NK-92 treated with Interleukin-12 subunit alpha and Interleukin-12 subunit beta, amount 100 ng/mL, for 24 hours (cell line): ENCODE measurements around the gene DNAJC28.
"Not testable (repeated sequence)": the region's sequence is repeated elsewhere in the genome, so short reads cannot be mapped to it uniquely, and the experiment has no call there.

Experiments used
- DNase-seq: peaks from one replicate; lab custom pipeline; 2025; lab: John Stamatoyannopoulos, UW

DNAJC28 gene

GRCh38 chr21:33480481-33481103 lies 10.9 kb downstream of the DNAJC28 start:
- no peak for DNase-seq

- peak; percentile 97 for DNase-seq
Observed at GRCh38 chr21:33479679-33480480, 11.6 kb downstream of the DNAJC28 start, which contains the start of gene TMEM50B. Gene TMEM50B (minus strand): TSS chr21:33479974. CDS start chr21:33468885, 11,089 bp downstream.

- peak; percentile 62 for DNase-seq
Observed at GRCh38 chr21:33478935-33479678, 12.4 kb downstream of the DNAJC28 start.

GRCh38 chr21:33478182-33478581 lies 13.3 kb downstream of the DNAJC28 start:
- DNase-seq: no peak

- no peak for DNase-seq
Observed at GRCh38 chr21:33477066-33477465, 14.4 kb downstream of the DNAJC28 start.

- no peak for DNase-seq
Observed at GRCh38 chr21:33473344-33473743, 18.2 kb downstream of the DNAJC28 start.

GRCh38 chr21:33470701-33471100 lies 20.8 kb downstream of the DNAJC28 start:
- no peak for DNase-seq

GRCh38 chr21:33469183-33469582 lies 22.3 kb downstream of the DNAJC28 start:
- not testable (repeated sequence) for DNase-seq

GRCh38 chr21:33461538-33462250 lies 29.8 kb downstream of the DNAJC28 start:
- DNase-seq: no peak

GRCh38 chr21:33458861-33459260 lies 32.7 kb downstream of the DNAJC28 start:
- DNase-seq: no peak

- no peak for DNase-seq
Observed at GRCh38 chr21:33455686-33456446, 35.6 kb downstream of the DNAJC28 start.

GRCh38 chr21:33452362-33452761 lies 39.2 kb downstream of the DNAJC28 start:
- DNase-seq: no peak

- DNase-seq: no peak
Observed at GRCh38 chr21:33451634-33452071, 39.9 kb downstream of the DNAJC28 start.

- DNase-seq: no peak
Observed at GRCh38 chr21:33449616-33450015, 41.9 kb downstream of the DNAJC28 start.

- DNase-seq: not testable (repeated sequence)
Observed at GRCh38 chr21:33446620-33447019, 44.9 kb downstream of the DNAJC28 start.

- DNase-seq: no peak
Observed at GRCh38 chr21:33444499-33444898, 47.0 kb downstream of the DNAJC28 start.

- no peak for DNase-seq
Observed at GRCh38 chr21:33443194-33443593, 48.3 kb downstream of the DNAJC28 start.

GRCh38 chr21:33441489-33442477 lies 49.7 kb downstream of the DNAJC28 start:
- no peak for DNase-seq
